GM19023 (cell line): ENCODE data around the gene AQP5.

Source experiments
- ATAC-seq: cut with Tn5 transposase; IDR thresholded peaks from one replicate; pipeline ENCODE4 v1.9.1; 2021; ENCODE audit warnings: mild to moderate bottlenecking, moderate library complexity; ENCODE audit not compliant: unreplicated experiment

AQP5 gene

DNA sequence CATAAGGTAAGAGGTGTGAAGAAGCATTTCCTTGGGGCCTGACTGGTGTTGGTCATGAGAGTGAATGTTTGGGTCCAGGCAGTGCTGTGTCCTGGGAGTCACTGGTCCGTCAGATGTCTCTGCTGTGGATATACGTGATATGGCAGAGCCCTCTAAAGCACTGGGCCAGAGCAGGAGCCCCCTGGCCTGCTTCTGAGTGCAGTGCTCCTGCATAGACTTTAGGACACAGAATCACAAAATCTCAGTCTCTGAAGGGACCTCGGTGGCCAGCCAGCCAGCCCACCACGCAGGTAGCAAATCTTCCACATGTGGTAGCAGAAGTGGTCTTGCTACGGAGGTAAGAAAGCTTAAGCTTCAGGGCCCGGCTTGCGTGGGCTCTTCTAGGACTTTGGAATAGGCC lies 29.6 kb upstream of the AQP5 start:
- no peak for ATAC-seq

DNA sequence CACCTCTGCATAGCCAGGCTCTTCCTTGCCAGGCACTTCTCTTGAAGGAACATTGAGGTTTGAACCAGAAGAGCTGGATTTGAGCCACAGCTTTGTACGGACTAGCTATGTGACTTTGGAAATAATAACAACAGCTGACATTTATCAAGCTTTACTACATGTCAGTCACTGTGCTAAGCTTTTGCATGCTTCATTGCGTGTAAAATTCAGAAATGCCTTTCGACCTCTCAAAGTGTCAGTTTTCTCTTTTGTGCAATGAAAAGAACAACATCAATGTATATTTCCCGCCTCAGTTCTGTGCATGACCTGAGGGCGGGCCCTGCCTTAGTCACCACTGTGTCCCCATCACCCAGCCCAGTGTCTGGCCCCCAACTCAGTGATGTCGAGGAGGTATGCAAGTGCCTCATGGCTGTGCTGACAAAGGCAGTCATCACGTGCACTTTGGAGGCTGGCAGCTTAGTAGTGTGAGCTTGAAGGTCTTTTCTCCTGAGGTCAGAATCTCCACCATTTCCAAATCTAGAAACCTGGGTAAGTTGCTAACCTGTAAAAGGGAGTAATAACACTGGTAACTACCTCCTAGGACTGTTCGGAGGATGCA lies 29.0 kb upstream of the AQP5 start:
- ATAC-seq = no peak

DNA sequence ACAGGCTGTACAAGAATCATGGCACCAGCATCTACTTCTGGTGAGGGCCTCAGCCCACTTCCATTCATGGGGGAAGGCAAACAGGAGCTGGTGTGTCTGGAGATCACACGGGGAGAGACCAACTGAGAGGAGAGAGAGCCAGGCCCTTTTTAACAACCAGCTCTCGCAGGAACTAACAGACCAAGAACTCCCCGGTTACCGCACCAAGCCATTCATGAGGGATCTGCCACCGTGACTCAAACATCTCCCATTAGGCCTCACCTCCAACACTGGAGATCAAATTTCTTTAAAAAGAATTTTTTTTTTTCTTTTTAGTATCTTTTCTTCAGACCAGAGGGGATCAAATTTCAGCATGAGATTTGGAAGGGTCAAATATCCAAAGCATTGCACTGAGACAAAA lies 27.9 kb upstream of the AQP5 start:
- ATAC-seq = no peak

DNA sequence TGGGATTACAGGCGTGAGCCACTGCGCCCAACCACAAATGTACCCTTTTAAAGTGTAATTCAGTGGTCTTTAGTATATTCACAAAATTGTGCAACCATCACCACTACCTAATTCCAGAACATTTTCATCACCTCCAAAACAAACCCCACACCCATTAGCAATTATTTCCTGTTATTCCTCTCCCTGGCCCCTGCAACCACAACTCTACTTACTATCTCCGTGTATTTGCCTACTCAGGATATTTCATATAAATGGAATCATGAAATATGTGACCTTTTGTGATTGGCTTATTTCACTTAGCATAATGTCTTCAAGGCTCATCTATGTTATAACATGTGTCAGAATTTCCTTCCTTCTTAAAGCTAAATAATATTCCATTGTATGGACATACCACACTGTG lies 27.2 kb upstream of the AQP5 start:
- no peak for ATAC-seq

DNA sequence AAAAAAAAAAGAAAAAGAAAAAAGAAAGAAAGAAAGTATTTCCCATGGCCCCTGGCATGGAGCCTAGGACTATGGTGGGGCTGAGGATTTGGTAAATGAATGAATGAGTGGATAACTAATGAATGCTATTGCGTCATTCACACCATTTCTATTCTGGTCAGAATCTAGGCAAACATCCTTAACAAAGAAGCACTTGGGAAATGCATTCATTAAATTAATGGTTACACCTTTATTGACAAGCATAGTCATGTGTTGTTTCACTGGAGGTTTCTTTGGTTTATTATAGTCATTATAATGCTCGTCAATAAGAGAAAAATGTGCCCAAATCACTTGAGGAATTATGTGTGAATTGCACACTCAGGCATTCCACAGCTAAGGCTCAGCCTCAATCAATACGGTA lies 24.7 kb upstream of the AQP5 start:
- ATAC-seq = no peak

DNA sequence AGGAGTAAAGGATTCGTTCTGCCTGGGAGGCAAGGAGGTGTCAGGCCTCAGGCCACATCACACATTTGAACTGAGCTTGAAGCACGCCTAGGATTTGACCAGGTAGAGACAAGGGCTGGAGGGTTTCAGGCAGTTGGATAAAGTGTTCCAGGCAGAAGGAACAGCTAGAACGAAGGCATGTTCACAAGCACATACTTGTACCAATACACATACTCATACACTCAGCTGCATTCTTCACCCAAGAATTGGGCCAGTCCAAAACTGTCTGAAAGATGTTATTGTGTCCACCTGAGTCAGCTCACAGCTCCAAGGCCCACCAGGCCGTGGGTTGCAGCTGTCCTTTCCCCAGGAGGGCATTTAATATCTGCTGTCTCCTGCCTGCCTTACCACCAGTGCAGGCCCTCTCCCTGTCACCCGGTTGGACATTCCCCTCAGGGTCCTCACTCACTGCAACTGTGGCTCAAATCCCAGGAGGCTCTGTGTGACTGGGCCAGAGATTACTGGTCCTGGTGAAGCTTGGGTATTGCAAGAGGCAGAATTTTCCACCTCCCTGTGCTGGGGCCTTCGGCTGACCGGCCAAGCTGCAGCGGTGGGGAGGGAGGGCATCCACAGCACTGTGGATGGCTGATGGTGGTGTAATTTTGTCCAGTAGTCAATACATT lies 23.9 kb upstream of the AQP5 start:
- ATAC-seq = no peak

DNA sequence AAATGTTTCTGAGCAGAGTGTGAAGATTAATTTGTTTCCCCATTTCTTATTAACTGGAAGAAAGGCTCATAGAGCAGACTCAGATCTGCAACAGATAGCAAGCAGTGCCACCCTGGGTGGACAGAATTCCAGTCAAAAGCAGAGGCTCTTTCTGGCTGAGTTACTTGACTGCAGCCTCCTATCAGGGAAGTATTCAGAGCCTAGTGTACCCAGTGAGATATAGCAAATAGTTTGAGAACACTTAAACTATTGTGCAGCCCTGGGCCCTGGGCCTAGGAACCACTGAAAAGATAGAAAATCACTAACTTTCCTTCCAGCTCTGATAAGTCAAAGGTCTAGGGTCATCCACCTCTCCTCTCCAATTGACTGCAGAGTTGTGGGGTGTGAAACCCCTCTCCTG lies 22.4 kb upstream of the AQP5 start:
- ATAC-seq = no peak

DNA sequence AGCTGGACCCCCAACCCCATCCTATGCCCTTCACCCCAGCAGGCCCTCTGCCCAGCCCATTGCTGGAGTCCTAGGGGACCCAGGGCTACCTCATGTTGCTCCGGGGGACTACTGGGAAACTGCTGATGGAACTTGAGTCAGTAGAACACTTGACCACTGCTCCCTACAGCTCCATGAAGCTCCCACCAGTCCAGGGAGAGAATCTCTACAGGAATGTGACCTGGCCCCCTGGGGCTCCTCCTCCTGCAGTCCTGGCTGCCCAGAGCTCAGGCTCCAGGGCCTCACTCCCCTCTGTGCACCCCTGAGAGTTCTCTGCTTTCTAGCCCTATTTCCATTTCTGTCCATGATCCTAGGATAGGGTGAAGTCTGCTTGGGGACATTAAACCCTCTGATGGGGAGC lies 22.0 kb upstream of the AQP5 start:
- no peak for ATAC-seq

DNA sequence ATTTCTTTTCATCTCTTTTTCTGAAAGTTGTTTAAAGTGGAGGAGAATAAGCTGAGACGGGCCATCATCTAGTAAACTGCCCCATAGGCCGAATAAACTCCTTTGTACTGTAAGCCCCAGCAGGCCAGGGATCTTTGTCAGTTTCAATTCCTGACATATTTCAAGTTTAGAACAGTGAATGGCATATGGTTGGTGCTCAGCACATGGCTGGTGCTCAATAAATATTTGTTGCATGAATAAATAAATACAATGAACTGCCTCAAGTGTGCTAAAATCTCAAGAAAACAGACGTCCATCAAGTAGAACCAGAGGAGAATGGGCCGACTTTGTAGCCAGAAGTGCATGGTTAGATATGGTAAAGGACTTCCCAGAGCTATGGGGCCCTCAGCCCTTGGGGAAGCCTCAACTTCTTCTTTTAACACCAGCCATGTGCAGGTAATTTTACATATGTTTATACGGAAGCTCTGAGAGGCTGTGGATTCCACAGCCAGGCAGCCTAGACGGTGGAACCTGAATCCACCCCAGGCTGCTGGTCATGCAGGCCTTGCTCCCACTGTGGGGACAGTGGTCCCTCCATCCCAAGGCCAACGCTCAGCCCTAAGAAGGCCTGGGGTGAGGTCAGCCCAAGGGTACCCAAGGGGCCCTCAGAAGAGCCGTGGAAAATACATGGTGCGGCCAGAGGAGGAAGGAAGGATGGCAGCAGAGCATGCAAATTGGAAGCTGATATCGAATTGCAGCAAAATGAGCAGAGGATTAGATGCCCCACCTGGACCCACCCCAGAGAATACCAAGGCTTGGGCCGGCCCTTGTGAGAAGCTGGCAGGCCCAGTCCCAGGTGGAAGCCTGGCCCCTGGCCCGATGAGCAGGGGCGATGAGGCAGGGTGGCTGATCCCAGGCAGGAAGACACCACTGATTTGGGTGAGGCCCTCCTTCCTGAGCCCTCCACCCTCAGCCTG lies 19.8 kb upstream of the AQP5 start:
- no peak for ATAC-seq

DNA sequence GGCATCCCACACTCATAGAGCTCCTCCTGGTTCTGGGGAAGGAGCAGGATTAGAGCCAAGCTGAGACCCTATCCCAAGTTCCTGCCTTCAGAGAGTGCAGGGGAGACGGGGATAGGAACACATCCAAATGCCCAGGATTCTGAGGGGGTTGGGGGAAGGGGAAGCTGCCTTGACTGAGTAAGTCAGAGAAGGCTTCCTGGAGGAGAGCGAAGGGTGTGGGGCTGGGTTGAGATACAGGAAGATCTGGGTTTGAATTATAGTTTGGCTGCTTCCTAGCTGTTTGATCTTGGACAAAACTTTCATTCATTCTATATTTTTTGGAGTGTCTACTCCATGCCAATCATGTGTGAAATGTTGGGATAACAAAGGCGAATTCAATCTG lies 19.2 kb upstream of the AQP5 start:
- no peak for ATAC-seq

DNA sequence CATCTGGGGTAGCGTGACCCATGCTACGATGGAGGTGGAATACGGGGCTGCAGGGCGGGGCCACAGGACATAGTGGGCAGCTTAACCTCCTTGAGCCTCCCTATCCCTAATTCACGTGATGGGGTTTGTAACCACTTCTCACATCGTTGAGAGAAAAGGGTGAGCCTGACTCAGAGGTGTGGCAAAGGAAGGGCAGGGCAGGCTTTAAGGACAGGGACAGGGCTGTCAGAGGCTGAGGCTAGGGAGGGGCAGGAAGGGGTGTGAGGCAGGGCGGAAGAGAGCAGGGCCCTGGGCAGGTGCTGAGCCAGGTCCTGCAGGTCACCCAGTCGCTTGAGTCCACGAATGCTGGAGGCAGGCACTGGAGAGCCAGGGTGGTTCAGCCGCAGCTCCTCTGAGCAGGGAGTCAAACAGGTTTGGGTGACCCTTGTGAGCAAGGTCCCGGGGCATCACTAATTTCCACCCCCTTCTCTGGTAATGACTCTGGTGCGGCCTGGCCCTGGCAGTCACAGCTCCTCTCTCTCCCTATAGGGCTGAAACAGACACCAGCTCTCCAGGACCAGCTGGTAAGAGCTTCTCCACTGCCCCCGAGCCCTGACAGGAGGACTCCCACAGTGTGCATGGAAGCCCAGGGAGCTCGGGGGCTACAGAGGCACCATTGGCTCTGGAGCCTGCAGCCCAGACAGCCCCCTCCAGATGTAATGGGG lies 18.6 kb upstream of the AQP5 start:
- no peak for ATAC-seq

DNA sequence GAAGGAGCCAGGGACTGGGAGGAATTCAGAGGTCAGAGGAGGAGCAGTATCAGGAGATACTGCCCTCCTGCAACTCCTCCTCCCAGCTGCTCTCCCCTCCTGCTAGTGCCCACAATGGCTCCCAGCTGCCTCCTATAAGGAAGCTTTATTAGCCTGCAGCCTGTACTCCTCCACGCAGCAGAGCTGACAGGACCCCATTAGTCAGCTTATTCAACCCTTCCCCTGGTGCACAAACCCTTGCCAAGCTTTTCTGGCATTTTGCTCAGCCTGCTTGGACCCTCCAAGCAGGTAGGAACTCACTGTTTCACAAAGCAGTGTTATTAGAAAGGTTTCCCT lies 18.1 kb upstream of the AQP5 start:
- no peak for ATAC-seq

DNA sequence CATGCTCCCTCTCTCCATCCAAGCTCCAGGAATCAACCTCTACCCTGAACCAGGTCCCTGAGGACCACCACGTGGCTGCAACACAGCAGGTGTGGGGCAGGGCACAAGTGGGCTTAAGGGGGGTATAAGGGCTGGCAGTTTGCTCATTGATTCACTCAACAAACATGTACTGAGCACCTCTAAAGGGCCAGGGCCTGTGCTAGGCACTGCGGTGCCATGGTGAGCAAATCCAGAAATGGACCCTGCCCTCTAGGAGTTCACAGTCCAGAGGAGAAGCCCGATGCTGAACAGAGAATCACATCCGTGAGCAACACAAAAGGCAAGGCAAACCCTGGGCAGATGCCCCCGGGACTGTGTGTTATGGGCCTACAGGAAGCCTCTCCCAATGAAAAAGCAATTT lies 17.6 kb upstream of the AQP5 start:
- no peak for ATAC-seq

DNA sequence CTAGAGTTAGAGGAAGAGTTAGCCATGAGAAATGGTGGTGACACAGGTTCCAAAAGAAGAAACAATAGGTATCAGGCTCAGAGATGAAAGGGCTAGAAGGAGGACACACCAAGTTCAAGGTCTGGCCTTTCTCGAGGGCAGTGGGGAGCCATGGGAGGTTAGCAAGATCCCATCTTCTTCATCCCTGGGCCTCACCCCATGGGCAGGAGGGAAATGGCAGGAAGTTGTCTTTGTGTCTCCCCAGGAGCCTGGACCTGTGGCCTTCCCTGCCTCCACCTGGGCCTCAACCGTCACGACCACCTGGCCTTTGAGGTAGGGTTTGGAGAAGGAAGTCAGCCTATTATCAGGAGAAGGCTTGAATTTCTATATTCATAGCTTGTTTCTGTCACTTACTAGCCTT lies 17.0 kb upstream of the AQP5 start:
- ATAC-seq = no peak

DNA sequence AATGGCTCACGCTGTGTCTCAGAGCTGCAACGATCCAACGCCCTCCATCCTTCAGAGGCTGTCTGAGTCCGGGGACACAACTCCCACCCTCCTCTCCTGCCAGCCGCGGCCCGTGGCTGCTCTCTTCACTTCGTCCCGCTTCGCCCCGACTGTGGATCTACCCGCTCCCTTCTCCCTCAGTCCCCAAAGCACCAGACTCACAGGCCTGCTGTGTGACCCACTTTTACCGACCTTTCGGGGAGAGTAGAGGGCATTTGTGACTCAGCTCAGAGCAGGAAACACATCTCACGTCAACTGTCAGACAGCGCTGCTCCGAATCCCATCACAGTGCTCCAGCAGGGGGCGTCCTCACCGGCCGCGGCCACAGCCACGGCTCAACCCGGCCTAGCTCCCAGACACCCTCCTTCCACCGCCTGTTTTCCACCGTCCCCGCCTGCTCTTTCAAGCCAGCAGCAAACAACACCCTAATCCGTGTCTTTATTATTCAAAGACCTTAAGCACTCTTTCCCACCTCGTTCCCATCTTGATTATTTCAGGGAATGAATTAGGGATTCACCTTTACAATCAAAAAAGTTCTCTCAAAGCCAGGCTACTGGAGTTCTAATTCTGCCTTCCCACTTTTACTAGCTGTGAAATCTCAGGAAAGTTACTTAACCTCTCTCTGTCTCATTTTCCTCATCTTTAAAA lies 16.1 kb upstream of the AQP5 start:
- ATAC-seq = peak; percentile 87

DNA sequence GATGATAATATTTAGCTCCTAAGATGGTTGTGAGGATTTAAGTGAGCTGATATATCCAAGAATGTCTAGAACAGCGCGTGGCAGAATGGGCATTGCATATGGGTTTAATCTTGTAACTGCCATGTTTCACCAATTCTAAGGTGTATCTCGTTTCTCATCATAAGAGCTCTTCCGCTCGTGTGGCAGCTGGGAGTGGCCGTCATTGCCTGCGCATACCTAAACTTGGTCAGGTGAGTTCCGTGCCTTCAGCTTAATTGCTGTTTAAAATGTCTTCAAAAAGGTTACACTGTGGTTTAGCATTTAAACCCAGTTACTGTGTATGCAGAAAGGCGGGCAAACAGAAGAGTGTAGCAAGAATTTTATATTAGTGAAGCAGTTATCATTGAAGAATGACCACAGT lies 15.6 kb upstream of the AQP5 start:
- no peak for ATAC-seq

DNA sequence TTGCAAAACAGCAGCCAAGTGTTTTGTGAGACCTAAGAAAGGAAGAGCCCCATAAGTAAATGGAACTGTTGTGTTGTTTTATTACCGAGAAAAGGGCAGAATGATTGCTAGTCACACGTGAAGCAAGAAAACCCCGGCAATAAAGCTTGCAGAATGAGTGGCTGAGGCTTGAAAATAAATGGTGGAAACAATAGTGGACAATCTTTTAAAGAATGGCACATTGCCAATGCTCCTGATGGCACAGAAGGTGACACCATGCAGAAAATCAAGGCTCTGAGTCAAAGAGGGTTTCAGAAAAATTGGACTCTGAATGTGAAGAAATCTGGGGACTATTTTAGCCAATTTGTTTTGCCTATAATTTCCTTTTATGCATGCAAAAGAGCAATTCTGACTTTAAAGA lies 15.2 kb upstream of the AQP5 start:
- ATAC-seq = no peak

DNA sequence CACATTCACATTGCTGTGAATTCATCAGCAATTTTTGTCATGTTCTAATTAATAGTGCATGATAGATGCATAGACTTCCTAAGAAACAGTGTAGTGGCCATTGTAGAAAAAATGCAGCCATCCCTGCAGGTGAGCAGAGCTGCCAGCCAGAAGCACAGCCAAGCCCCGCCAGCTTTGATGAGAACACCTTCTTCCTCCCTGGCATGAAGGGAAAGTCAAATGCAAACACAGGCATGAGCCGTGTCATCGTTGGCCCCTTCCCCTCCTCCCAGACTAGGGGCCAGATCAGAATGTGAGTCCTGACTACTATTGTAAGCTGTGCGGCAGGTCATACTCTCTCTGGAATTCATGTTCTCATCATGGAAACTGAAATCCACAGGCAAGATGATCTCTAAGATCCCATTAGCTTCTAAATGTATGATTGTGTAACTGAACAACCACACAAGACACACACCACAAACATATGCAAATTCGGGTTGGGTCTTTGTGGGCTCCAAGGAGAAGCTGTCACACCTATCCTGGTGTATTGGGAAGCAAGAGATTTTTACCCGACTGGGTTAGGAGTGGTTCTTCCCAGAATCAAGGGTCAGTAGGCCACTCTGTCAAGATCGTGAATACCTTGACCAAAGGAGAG lies 14.0 kb upstream of the AQP5 start:
- ATAC-seq = no peak

DNA sequence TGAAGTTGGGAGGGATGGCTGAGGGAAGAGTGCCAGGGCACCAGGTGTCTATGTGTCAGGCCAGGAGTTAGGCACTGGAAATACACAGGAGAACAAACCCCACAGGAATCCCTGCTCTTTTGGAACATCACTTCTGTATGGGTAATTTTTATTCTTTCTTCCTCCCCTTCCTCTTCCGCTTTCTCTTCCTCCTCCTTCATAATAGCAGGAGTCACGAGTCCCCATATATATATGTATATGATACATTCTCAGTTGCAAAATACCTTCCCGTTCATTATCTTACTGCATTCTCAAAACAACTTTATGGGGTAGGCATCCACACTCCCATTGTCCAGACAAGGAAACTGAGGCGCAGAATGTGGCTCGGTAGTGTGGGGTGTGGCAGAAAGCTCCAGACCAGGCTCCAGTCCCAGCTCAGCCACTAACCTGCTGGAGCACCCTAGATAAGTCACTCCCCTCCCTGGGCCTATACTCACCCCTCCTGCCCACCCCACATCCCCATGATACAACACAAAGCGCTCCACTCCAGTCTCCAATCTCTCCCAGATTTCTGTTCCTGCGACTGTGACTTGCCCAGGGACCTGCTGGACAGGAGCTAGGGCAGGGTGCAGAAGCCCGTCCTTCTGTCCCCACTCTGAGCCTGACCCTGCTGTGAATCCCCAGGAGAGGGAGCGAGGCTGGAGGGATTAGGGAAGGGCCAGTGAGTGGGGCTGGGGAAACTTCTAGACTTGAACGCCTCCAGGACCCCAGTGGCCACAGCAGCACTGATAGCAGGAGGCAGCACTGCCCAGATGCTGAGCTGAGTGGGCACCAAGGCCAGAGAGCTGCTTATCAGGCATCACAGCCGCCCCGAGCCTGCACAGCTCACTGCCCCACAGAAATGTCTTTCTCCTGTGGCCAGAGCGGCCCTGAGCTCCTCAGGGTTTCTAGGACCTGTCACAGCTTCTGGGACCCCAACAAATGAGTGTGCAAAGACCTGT lies 12.5 kb upstream of the AQP5 start:
- ATAC-seq = no peak
